ENCODE measurements around the gene PAX6. TPM values are rescaled to one million over a fixed set of nuclear protein-coding genes. Genes with fewer than 3 reads are reported as not detected.

Gene PAX6
- total RNA-seq, 1 donor from 2014 or later, result 30.7 TPM

DNA sequence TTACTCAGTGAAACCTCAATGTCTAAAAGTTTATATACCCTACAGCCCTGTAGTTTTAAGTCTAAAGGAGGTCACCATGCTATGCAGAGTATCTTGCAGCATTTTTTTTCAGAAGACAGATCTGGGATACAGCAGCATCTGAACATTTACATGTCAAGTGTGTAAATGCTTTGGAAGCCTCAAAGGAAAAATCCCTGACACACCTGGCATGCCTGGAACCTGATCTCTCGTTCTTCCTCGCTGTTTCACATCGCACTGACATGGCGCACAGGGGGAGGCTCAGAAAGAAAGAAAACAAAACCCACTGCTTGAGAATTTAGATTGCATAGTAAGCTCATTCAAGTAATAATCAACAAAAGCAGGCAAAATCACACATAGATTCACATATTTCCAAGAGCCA lies 31.0 kb downstream of the PAX6 start:
- H3K27me3 Mint-ChIP-seq (ENCODE audit: unreplicated experiment), result peaks cover 4% of the 10 kb centered on the region
- H3K4me3 Mint-ChIP-seq (ENCODE audit: unreplicated experiment), result no peak overlapping the region
- no peaks in the 10 kb centered on the region for H3K36me3 Mint-ChIP-seq (ENCODE audit: unreplicated experiment)
- DNase-seq, result no peak
- peaks cover 18% of the 10 kb centered on the region for H3K4me1 Mint-ChIP-seq (ENCODE audit: low read depth, unreplicated experiment)
- H3K9me3 Mint-ChIP-seq (ENCODE audit: unreplicated experiment), result peaks cover 2% of the 10 kb centered on the region
- TF ChIP-seq CTCF (IDR thresholded peaks at IDR 0.05; ENCODE audit: partially characterized antibody, unreplicated experiment), result no peak
- no peak overlapping the region for H3K27ac Mint-ChIP-seq (ENCODE audit: unreplicated experiment)

DNA sequence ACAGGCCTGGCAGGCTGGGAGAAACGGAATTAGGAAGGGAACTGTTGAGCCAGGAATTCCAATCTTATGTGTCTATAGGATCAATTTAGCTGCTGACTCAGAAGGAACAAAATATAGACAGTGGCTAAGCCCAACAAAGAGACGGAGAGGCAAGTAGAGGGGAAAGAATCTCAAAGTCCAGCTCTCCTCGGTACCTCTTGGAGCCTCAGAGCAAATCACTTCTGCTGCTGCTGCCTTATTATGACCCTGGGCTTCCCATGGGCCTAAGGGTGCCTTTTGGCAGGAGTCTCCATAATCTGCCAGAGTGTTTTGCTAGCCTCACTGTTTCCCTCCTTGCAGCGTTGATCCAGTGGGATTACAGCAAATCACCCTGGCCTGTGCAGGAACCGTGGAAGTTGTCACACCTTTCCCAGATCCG lies 31.7 kb downstream of the PAX6 start:
- no peak for DNase-seq
- TF ChIP-seq CTCF (IDR thresholded peaks at IDR 0.05; ENCODE audit: partially characterized antibody, unreplicated experiment), result no peak
- Mint-ChIP-seq H3K9me3 (ENCODE audit: unreplicated experiment) (peaks cover 2% of the 10 kb centered on the region), H3K4me1 (ENCODE audit: low read depth, unreplicated experiment) (peaks cover 18% of the 10 kb centered on the region), H3K4me3 (ENCODE audit: unreplicated experiment) (no peak overlapping the region), H3K36me3 (ENCODE audit: unreplicated experiment) (no peaks in the 10 kb centered on the region), H3K27me3 (ENCODE audit: unreplicated experiment) (peaks cover 5% of the 10 kb centered on the region), H3K27ac (ENCODE audit: unreplicated experiment) (no peak overlapping the region)

DNA sequence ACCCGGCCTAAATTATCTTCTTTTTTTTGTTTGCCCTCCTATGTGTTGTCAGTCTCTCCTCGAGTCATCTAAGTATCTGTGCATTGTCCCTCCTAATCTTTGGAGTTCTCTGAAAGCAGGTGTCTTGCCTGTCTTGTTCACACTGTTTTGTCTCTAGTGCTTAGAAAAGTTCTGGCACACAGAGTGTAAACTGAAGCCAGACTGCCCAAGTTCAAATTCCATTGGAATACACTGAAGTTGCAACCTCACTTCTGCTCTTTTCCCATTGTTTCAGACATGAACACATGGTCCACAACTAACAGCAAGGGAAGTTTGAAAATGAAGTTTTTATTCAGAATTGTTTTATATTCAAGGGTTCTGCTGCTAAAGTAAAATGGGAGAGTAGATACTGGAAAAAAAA lies 38.7 kb downstream of the PAX6 start:
- peaks cover 4% of the 10 kb centered on the region for H3K4me1 Mint-ChIP-seq (ENCODE audit: low read depth, unreplicated experiment)
- no peak overlapping the region for H3K27ac Mint-ChIP-seq (ENCODE audit: unreplicated experiment)
- no peak for TF ChIP-seq CTCF (IDR thresholded peaks at IDR 0.05; ENCODE audit: partially characterized antibody, unreplicated experiment)
- H3K4me3 Mint-ChIP-seq (ENCODE audit: unreplicated experiment), result no peak overlapping the region
- DNase-seq, result no peak
- H3K27me3 Mint-ChIP-seq (ENCODE audit: unreplicated experiment), result peaks cover 5% of the 10 kb centered on the region
- peaks cover 1% of the 10 kb centered on the region for H3K9me3 Mint-ChIP-seq (ENCODE audit: unreplicated experiment)
- no peaks in the 10 kb centered on the region for H3K36me3 Mint-ChIP-seq (ENCODE audit: unreplicated experiment)

GRCh38 chr11:31770011-31770700 lies 41.0 kb downstream of the PAX6 start:
- Mint-ChIP-seq H3K4me3 (ENCODE audit: unreplicated experiment) (no peak overlapping the region), H3K9me3 (ENCODE audit: unreplicated experiment) (peaks cover 1% of the 10 kb centered on the region), H3K27ac (ENCODE audit: unreplicated experiment) (no peak overlapping the region), H3K36me3 (ENCODE audit: unreplicated experiment) (no peaks in the 10 kb centered on the region), H3K4me1 (ENCODE audit: low read depth, unreplicated experiment) (peaks cover 4% of the 10 kb centered on the region), H3K27me3 (ENCODE audit: unreplicated experiment) (peaks cover 4% of the 10 kb centered on the region)
- no peak for TF ChIP-seq CTCF (IDR thresholded peaks at IDR 0.05; ENCODE audit: partially characterized antibody, unreplicated experiment)
- DNase-seq, result no peak

DNA sequence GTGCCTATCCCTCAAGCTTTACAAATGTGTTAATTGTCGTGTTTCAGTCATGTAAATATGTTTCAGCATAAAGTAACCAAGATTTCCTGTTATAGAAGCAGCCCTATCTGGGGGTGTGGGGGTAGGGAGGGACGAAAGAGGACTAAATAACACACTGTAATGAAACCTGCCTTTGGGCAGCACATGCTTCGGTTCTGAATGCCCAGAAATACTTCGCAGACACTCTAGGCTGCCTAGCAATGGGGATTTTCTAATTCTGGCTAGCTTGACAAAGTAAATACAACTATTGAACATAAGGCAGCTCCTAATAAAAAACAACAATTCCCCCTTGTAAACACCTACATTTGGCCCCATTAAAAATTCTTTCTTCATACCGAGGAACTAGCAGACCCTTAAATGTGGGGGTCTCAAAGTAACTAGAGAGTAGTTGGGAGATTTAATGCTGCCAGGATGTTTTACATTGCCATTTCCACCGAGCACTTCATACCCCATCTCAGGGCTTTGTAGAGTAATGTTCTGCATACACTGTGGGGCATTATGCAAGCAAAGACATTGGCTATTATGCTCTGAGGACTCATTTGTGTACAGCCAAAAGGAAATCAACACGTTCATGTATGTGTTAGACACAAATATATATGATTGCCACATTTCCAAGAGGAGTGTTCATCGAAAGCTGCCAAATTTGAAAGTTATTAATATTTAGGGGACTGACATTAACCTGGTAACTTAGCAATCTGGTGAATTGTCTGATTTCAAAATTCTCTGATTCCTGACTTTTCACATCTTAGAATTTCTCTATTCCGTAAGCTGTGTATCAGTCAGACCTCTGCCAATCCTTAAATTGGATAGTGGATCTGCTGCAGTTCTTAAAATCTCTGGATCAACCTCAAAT lies 42.1 kb downstream of the PAX6 start:
- H3K4me3 Mint-ChIP-seq (ENCODE audit: unreplicated experiment), result no peak overlapping the region
- H3K27ac Mint-ChIP-seq (ENCODE audit: unreplicated experiment), result no peak overlapping the region
- H3K27me3 Mint-ChIP-seq (ENCODE audit: unreplicated experiment), result peaks cover 2% of the 10 kb centered on the region
- no peaks in the 10 kb centered on the region for H3K36me3 Mint-ChIP-seq (ENCODE audit: unreplicated experiment)
- H3K4me1 Mint-ChIP-seq (ENCODE audit: low read depth, unreplicated experiment), result peaks cover 7% of the 10 kb centered on the region
- DNase-seq, result no peak
- no peak for TF ChIP-seq CTCF (IDR thresholded peaks at IDR 0.05; ENCODE audit: partially characterized antibody, unreplicated experiment)
- peaks cover 1% of the 10 kb centered on the region for H3K9me3 Mint-ChIP-seq (ENCODE audit: unreplicated experiment)

All from glutamatergic neuron (in vitro differentiated cells).